HG03571 (cell line): ENCODE data around the gene FREM1.
A peak's percentile ranks its signal among the peaks of the same experiment; 100 is the strongest.

ENCODE experiments used
- ATAC-seq: cut with Tn5 transposase; IDR thresholded peaks from one replicate; pipeline ENCODE4 v1.9.1; 2021; ENCODE audit not compliant: unreplicated experiment

Gene FREM1

DNA sequence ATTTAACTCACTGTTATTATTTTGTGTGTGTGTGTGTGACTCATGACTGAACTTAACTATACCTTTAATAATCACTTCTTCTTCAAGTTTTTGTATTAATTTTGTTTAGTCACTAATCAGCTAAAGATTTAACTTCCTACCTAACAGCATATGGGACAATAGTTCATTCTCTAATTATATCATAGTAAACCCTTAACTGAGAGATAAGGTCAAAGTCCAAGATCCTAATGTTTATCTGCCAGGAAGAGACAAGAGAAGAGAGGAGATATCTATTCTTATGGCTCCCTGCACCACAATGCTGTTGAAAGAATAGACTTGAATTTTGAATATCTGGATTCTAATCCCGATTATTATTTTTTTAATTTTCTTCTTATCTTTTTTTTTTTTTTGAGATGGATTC is 28.1 kb downstream of the FREM1 start:
- ATAC-seq, result no peak

GRCh38 chr9:14881006-14881405 is 29.2 kb downstream of the FREM1 start:
- ATAC-seq, result no peak

DNA sequence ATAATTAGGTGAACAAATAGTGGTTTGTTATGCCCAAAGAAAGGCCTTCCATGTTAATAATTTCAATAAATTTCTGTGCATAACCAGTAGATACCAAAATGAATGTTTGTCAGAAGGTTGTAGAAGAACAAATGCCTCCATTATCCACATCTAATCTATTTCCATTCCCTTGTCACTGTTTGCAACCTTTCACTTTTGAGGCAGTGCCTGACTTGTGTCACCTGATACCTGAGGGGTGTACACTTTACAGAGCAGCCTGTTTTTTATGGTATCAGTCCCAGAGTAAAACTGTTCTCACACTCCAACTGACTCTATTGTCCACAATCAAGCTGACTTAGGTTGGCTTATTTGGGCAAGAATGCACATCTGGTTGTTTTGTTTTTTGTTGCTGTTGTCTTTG is 40.1 kb downstream of the FREM1 start:
- ATAC-seq, result no peak

- ATAC-seq, result no peak
These were observed 40.6 kb downstream of the FREM1 start for GRCh38 chr9:14869671-14870070.

DNA sequence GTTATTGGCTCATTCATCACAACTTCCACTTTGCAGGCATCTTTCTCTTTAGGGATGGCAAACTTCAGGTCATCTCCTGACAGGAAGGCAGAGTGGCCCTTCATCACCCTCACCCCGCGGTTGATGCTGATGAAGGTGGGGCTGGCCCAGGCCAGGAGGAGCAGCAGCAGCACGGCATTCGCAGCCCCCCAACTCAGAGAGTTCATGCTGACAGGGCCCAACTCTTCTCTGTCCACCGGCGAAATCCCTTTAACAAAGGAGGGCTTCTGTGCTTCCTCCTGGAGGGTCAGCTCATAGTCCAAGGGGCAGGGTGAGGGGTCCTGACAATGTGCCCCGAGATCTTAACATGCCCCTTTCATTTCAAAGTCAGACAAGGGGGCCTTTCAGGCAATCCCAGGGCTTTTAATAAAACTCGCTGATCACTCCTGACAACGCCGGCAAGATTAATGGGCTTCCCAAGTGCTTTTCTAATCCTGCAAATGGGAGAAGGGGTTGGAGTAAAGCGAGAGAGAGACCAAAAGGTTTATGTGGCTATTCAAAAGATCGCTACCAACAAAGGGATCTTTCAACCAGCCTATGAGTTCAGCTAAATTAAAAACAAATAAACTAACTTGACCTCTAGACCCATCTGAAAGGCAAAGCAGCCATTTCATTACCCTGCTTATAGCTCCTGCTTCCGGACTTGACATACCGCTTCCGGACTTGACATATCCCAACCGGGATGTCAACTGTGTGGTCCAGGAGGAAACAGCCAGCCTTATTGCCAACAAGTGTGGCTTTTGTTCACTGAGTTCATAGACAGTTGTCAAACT is 41.2 kb downstream of the FREM1 start:
- no peak for ATAC-seq

GRCh38 chr9:14868418-14868771 is 41.8 kb downstream of the FREM1 start:
- ATAC-seq, result no peak

- no peak for ATAC-seq
These were observed 44.0 kb downstream of the FREM1 start for GRCh38 chr9:14866200-14866749.

DNA sequence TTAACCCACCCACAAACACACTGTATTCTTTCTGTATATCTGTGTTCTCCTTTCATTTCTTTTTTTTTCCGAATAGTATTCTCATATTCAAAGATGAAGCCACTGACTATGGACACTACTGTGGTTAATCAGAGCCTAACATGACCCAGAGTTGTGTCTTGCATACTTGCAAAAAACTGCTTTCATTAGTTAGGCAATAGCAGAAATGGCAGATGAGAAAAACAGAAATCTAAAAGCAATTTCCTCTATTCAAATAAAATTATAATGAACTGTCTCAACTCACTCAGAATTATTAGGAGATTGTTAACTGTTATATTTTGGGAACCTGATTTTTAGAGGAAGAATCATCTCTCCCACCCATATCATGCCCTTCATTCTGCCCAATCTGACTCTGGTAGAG is 45.9 kb downstream of the FREM1 start:
- ATAC-seq, result no peak

DNA sequence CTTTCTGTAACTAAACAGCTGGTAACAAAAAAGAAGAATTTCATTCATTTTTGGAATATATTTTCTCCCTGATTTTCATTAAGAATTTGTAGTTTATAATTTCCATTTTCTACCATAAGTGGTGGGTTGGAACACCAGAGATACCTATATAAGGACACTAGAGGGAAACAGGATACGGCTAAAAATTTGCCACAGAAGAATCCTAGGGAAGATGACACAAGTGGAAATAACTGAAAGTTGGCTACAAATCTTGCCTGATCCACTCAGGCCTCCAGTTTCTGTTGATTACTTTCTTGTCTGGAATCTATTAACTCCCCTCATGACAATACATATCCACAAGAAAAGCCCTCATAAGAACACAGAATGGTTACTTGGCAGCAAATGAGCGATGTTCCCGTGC is 46.8 kb downstream of the FREM1 start:
- ATAC-seq, result no peak

GRCh38 chr9:14857449-14858305 is 52.6 kb downstream of the FREM1 start:
- ATAC-seq, result no peak

DNA sequence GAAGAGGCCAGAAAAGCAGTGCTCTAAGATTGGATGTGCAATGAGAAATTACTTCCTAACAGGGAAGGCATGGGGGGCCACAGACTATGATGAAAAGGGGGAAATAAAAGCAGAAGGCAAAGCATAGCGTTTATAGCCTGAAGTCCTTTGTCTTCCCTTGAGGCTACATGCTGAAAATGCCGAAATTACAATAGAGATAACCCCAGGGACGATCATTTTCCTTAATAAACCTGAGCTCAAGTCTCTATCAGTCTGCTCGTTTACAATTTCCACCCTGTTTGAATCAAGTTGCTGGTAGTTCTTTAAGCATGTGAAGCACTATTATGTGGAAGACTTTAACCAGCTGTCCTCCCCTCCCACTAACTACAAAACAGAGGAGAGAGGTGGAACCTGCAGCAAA is 60.4 kb downstream of the FREM1 start:
- ATAC-seq, result no peak

DNA sequence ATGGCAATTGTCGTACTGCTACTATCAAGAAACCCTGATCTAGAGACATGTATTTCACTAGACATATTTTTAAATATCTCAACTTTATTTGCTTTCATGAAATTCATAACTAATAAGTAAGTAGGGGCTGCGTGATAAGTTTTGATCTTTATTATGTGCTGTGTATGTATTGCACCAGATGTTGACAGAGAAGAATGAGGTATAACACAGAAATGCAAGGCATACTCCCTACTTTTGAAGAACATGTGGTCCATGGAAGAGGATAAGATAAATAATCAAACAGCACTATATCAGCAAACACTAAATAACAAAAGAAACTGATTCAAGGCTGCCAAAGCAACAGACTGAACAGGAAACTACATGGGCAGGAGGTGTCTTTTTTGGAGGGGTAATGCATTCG is 60.9 kb downstream of the FREM1 start:
- no peak for ATAC-seq

DNA sequence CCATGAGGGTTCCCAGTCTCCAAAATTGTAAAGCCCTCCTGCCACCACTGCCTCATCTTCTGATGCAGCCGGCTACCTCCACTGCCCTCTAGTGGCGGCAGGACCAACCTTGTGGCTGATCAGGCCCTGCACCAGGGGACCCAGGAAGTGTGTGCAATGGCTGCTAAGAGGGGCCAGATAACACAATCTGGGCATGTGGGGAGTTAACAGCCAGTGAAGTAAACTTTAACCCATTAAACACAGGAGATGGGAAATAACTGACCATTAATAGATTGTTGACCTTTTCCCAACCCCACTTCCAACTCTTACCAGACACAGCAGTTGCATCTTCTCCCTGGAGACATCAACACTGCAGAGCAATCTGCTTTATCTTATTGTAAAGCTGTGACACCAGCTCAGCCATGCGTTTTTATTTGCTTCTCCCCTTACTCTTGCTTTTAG is 63.3 kb downstream of the FREM1 start:
- ATAC-seq, result peak; percentile 96

- no peak for ATAC-seq
These were observed 67.1 kb downstream of the FREM1 start for GRCh38 chr9:14843163-14843562.

DNA sequence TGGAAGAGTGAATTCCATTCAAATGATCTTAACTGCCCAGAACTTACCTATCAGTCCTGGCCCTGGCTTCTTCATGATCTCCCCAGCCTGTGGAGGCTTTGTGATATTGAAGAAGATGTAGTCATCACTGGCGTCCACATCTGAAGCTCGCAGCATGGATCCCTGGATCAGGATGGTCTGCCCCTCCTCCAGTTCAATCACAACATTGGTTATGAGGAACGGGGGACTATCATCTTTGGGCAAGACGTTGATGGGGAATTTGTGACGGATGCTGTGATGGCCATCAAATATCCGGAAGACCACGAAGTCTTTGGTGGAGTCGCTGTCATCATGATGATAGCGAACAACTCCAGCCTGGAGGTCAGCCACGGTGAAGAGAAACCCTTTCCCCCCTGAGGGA is 68.0 kb downstream of the FREM1 start:
- no peak for ATAC-seq

DNA sequence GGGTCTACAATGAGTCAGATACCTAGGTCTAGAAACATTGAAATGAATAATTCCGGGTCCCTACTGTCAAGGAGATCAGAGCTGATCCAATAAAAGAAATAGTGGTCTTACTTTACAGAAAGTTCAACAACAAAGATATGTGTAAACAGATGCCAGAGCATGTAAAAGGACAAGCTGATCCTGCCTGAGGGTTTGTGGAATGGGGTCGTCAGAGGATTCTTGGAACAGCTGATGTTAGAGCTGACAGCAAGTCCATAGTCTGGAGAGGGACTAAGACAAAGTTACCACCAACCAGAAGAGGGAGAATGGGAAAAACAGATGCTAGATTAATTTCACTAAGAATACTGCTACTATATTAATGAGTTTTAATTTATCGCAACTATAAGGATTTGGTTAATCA is 71.5 kb downstream of the FREM1 start:
- ATAC-seq, result no peak

DNA sequence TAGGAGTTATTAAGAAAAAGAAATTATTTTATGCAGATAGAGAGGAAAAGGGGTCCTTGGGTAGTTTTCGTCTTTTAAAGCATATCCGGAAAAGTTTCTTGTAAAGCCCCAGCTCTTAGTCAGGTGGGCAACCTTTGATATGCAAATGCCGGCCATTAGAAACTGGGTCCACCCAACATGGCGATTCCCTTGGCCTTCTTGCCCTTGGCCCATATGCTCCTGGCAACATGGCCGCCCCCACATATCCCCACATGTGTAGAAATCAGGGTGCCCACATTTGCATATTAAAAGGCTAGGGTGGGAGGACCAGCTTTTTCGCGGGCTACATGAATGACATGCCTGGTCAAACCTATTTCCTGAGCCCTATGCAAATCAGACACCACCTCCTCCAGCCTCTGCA is 73.3 kb downstream of the FREM1 start:
- ATAC-seq, result no peak

DNA sequence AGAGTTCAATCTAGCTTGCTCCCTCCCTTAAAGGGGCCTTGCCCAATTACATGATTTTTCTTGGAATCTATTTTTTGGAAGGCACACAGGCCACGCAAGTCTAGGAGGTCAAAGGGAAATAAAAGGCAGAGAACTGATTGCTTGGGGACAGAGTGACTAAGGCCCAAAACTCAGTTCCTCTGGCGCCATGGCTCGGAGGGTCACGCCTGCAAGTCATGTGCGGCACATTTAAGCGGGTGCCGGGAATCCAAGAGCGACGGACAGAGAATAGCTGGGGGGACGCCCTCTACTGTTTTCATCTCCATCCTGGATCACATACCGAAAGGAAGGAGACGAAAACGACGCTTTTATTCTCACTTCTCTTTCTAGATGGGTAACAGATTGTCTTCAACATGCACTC is 78.6 kb downstream of the FREM1 start:
- no peak for ATAC-seq

- ATAC-seq, result no peak
These were observed 79.2 kb downstream of the FREM1 start for GRCh38 chr9:14831074-14831473.

DNA sequence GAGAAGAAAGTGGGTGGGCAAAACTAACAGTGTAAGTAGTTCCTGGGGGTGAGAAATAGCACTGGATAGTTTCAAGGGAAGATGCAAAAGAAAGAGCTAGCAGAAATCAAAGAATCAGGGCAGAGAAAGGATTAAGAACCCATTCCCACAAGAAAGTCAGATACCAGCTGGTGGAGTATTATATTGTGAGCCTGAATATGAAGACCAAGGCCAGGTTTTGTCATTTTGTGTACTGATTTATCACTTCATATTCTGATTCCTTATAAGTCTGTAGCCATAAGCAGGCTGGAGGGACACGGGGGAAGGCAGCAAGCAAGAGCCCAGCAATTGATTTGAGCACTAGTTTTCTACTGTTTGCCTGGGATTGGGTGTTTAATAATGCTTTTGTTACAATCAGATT is 80.2 kb downstream of the FREM1 start:
- ATAC-seq, result no peak

GRCh38 chr9:14829204-14829603 is 81.0 kb downstream of the FREM1 start:
- ATAC-seq, result no peak

DNA sequence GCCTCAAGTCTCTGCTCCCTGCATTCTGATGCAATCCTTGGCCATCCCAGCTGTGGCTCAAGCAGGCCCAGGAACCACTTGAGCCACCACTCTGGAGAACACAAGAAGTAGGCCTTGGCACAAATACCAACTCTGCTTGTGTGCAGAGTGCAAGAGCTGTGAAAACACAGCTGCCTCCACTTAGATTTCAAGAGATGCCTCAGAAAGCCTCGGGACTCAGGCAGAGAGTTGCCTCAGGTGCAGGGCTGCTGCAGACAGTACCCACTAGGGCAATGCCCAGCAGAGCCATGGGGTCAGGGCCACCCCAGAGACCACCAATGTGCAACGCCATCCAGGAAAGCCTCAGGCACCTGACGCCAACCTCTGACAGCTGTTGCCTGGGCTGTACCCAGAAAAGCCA is 82.4 kb downstream of the FREM1 start:
- ATAC-seq, result no peak
